HCT116 (cell line): Measurements from ENCODE around the gene PDCD2. TPM values are rescaled to one million over a fixed set of nuclear protein-coding genes. Genes with fewer than 3 reads are reported as not detected.

Experiments
- total RNA-seq: library from RNA; stranded (reverse); gene quantifications from one replicate; pipeline ENCODE4 v1.2.1, GENCODE V29; 2021; ENCODE audit not compliant: unreplicated experiment

Gene PDCD2
- total RNA-seq, 1 experiment from 2014 or later, result 127 TPM

Other genes starting within 250 kb of the PDCD2 start
- gene PSMB1, start 31.3 kb downstream of the PDCD2 start, total RNA-seq, result 282 TPM
- 22.7 TPM for gene TBP, start 30.3 kb downstream of the PDCD2 start, total RNA-seq